SU-DHL-6 (cell line): ENCODE results near the gene TP53AIP1.

Experiments
- CTCF ChIP-seq: fragments of 200-600 bp; sonication (generic); IDR thresholded peaks from one replicate; pipeline ENCODE4 v1.5.1; 2017; ENCODE audit warnings: antibody characterized with exemption, mild to moderate bottlenecking, low read length, moderate library complexity; ENCODE audit not compliant: insufficient read depth, poor library complexity, severe bottlenecking
- EZH2phosphoT487 ChIP-seq: fragments of 200-600 bp; sonication (generic), shearing (Covaris generic); conservative IDR thresholded peaks from 2 replicates; pipeline ENCODE4 v1.6.1; 2018; ENCODE audit warnings: mild to moderate bottlenecking, antibody characterized with exemption, low read length, moderate library complexity, mixed read lengths

- TF ChIP-seq CTCF (no peak), EZH2phosphoT487 (no peak)
Measured at GRCh38 chr11:128941573-128942271, 949 bp downstream of the TP53AIP1 start.
